ENCODE data around the gene SACS.

GRCh38 chr13:23288564-23288963, 144.9 kb downstream of the SACS start:
- TF ChIP-seq CTCF (IDR thresholded peaks at IDR 0.05) (no peak), POLR2A (IDR thresholded peaks at IDR 0.05) (no peak)
